Endodermal cell (in vitro differentiated cells): ENCODE results near the gene VPS54. TPM values are rescaled to one million over a fixed set of nuclear protein-coding genes. Genes with fewer than 3 reads are reported as not detected.

ENCODE experiments used
- DNase-seq: peaks from one replicate; pipeline ENCODE4 v3.0.0-alpha.2; 2017
- H3K27ac ChIP-seq: 2 replicates; pipeline ENCODE4 v1.5.1; 2013; ENCODE audit warnings: mild to moderate bottlenecking, low read depth, low read length, moderate library complexity
- H3K27me3 ChIP-seq: 2 replicates; pipeline ENCODE4 v1.6.1; 2013; ENCODE audit warnings: mild to moderate bottlenecking, low read length, moderate library complexity; ENCODE audit not compliant: insufficient read depth, control insufficient read depth, poor library complexity, severe bottlenecking
- H3K36me3 ChIP-seq: 2 replicates; pipeline ENCODE4 v1.7.0; 2013; ENCODE audit warnings: mild to moderate bottlenecking, low read length, moderate library complexity; ENCODE audit not compliant: control insufficient read depth, insufficient read depth
- H3K4me1 ChIP-seq: one replicate; pipeline ENCODE4 v1.7.0; 2013; ENCODE audit warnings: low read length; ENCODE audit not compliant: control insufficient read depth, insufficient read depth
- H3K4me3 ChIP-seq: 2 replicates; pipeline ENCODE4 v1.5.1; 2013; ENCODE audit warnings: mild to moderate bottlenecking, low read length, moderate library complexity
- H3K9ac ChIP-seq: 2 replicates; pipeline ENCODE4 v1.6.1; 2013; ENCODE audit warnings: mild to moderate bottlenecking, low read length, moderate library complexity; ENCODE audit not compliant: poor library complexity, severe bottlenecking; ENCODE audit errors: extremely low read depth
- H3K9me3 ChIP-seq: 2 replicates; pipeline ENCODE4 v1.6.1; 2013; ENCODE audit warnings: mild to moderate bottlenecking, low read length, moderate library complexity; ENCODE audit not compliant: control insufficient read depth
- H3K27ac Mint-ChIP-seq: 2 replicates; pipeline ENCODE4 v1.8.0; 2020; ENCODE audit warnings: mixed read lengths
- H3K27me3 Mint-ChIP-seq: 2 replicates; pipeline ENCODE4 v1.8.0; 2021; ENCODE audit warnings: mild to moderate bottlenecking, mixed read lengths; ENCODE audit not compliant: insufficient read depth
- H3K36me3 Mint-ChIP-seq: 2 replicates; pipeline ENCODE4 v1.8.0; 2020; ENCODE audit warnings: low read depth, mixed read lengths
- H3K4me1 Mint-ChIP-seq: 2 replicates; pipeline ENCODE4 v1.8.0; 2020; ENCODE audit warnings: mixed read lengths
- H3K4me3 Mint-ChIP-seq: 2 replicates; pipeline ENCODE4 v1.8.0; 2020; ENCODE audit warnings: mild to moderate bottlenecking, moderate library complexity, mixed read lengths
- H3K9me3 Mint-ChIP-seq: 2 replicates; pipeline ENCODE4 v1.8.0; 2020; ENCODE audit warnings: mild to moderate bottlenecking, mixed read lengths
- CTCF ChIP-seq: fragments of 200-600 bp; sonication (generic); conservative IDR thresholded peaks from 2 replicates; pipeline ENCODE4 v1.5.0; 2021; ENCODE audit warnings: antibody characterized with exemption, mild to moderate bottlenecking
- WGBS, 2 experiments: methylation state at CpG; one replicate each; pipeline versions ENCODE4 v1.1.5 to v1.1.7; 2013; ENCODE audit warnings: missing lambda C conversion rate in 2 of 2, mixed read lengths in 1 of 2; ENCODE audit not compliant: insufficient coverage in 1 of 2, insufficient read length in 1 of 2; 5-methylcytosine and 5-hydroxymethylcytosine counted together
- total RNA-seq, 2 donors: library from RNA; stranded (reverse); fragmentation: NEBNext Ultra II Directional in 1 of 2; extraction: Animal tissue kit (Norgen Biotek cat#: 25700) in 1 of 2; gene quantifications; 2 replicates in 1 of 2; 3 replicates in 1 of 2; pipeline ENCODE4 v1.2.1, GENCODE V29; 2021

The VPS54 gene
- total RNA-seq, 2 donors from 2014 or later, result 18.4 to 25.7 TPM

DNA sequence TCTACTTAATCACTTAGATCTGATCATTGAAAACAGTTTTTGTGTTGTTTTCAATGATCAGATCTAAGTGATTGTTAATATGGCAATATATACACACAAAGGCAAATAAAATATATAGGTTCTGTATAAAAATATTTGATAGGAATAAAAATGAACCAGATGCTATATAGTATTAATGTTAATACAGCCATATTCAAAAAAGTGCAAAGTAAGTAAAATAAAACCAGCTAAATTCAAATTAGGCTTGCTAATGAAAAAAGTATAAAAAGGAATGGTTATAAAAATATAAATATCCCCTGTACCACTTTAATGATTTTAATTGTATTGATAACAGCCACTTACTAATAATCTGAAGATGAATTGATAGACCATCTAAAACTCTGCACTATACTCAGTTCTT lies 38.4 kb downstream of the VPS54 start:
- no peaks in the 10 kb centered on the region for H3K27me3 Mint-ChIP-seq
- no peaks in the 10 kb centered on the region for H3K4me1 ChIP-seq
- no peak overlapping the region for H3K4me3 ChIP-seq
- H3K36me3 Mint-ChIP-seq, result peaks cover 65% of the 10 kb centered on the region
- H3K9ac ChIP-seq, result no peak overlapping the region
- no peak overlapping the region for H3K27ac Mint-ChIP-seq
- H3K9me3 Mint-ChIP-seq, result peaks cover 16% of the 10 kb centered on the region
- no peak overlapping the region for H3K4me3 Mint-ChIP-seq
- H3K36me3 ChIP-seq, result peaks cover 54% of the 10 kb centered on the region
- no peaks in the 10 kb centered on the region for H3K27me3 ChIP-seq
- H3K27ac ChIP-seq, result no peak overlapping the region
- no peak for TF ChIP-seq CTCF
- H3K9me3 ChIP-seq, result peaks cover 27% of the 10 kb centered on the region
- no peak for DNase-seq
- peaks cover 11% of the 10 kb centered on the region for H3K4me1 Mint-ChIP-seq

GRCh38 chr2:63977904-63978303 lies 41.3 kb downstream of the VPS54 start:
- Histone ChIP-seq H3K27ac (no peak overlapping the region), H3K4me3 (no peak overlapping the region), H3K9me3 (peaks cover 31% of the 10 kb centered on the region), H3K4me1 (no peaks in the 10 kb centered on the region), H3K27me3 (no peaks in the 10 kb centered on the region), H3K9ac (no peak overlapping the region), H3K36me3 (peaks cover 73% of the 10 kb centered on the region)
- Mint-ChIP-seq H3K36me3 (peaks cover 77% of the 10 kb centered on the region), H3K27ac (no peak overlapping the region), H3K27me3 (no peaks in the 10 kb centered on the region), H3K4me3 (no peak overlapping the region), H3K4me1 (peaks cover 11% of the 10 kb centered on the region), H3K9me3 (peaks cover 16% of the 10 kb centered on the region)
- peak; percentile 74 for DNase-seq
- no peak for TF ChIP-seq CTCF
- 75 to 100% methylated on average over 3 to 5 of the region's 5 CpGs for WGBS, 2 experiments

- Mint-ChIP-seq H3K27me3 (no peaks in the 10 kb centered on the region), H3K36me3 (peaks cover 72% of the 10 kb centered on the region), H3K9me3 (peaks cover 16% of the 10 kb centered on the region), H3K4me1 (peaks cover 11% of the 10 kb centered on the region), H3K4me3 (no peak overlapping the region), H3K27ac (no peak overlapping the region)
- no peaks in the 10 kb centered on the region for H3K4me1 ChIP-seq
- H3K36me3 ChIP-seq, result peaks cover 75% of the 10 kb centered on the region
- no peak for DNase-seq
- H3K27me3 ChIP-seq, result no peaks in the 10 kb centered on the region
- 98 to 100% methylated on average over 4 to 6 of the region's 7 CpGs for WGBS, 2 experiments
- H3K4me3 ChIP-seq, result no peak overlapping the region
- TF ChIP-seq CTCF, result no peak
- H3K9me3 ChIP-seq, result peaks cover 29% of the 10 kb centered on the region
- no peak overlapping the region for H3K27ac ChIP-seq
- no peak overlapping the region for H3K9ac ChIP-seq
Observed at GRCh38 chr2:63976125-63976510, 43.1 kb downstream of the VPS54 start.
